HG02885 (cell line): Measurements from ENCODE around the gene GRM7.

Experiments used
- ATAC-seq: cut with Tn5 transposase; IDR thresholded peaks from one replicate; pipeline ENCODE4 v1.9.1; 2021; ENCODE audit warnings: mild to moderate bottlenecking; ENCODE audit not compliant: unreplicated experiment, poor library complexity

Gene GRM7

DNA sequence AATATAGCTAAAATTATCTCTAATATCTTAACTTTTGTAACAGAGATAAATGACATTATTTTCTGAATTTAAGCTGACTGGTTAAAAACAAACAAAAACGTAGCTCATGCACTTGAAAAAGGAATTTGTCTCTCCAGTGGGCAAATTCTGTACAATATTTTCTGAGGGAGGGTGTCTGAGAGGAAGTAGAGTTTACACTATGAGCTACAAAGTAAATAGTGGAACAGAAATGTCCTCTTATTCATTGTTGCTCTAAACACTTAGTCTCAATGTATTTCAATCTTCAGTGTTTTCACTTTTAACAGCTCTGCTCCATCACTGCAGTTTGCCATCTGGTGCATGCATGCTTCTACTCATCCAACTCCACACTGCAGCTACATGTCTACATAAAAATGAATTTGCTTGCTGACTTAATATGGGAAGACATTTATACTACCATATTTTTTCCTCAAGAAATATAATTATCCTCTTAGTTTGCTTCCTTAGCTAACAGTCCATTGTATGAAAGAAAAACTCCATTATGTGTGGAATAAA is 823.3 kb downstream of the GRM7 start:
- ATAC-seq: no peak

DNA sequence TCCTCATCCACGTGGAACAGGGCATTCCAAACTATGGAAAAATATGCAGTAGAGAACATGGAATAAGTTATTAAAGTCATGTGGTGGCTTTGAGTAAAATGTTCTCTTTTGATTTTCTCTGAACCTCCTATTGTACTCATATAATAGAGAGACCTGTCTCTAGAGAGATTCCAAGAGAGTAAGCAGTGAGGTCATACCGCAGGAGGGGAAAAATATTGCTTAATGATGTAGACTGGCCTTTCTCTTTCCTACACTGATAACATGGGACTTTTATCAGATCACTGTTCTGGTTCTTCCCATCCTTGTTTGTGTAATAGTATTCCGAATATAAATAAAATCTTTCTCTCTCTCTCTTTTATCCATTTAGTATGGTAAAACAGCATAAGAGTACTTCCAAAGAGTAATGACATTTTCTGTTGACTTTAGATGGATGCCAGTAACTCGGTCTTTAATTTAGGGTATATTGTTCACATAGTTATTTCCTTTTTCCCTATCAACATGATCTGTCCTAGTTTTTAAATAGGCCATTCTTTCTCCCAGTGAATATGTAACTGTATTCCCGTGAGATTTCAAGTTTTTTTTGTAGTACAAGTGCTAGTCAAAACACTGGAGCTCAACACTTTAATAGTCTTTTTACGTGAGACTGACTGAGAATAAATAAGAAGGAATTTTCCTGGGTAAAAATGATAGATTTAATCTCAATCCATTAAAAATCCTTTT is 826.7 kb downstream of the GRM7 start:
- ATAC-seq: no peak

DNA sequence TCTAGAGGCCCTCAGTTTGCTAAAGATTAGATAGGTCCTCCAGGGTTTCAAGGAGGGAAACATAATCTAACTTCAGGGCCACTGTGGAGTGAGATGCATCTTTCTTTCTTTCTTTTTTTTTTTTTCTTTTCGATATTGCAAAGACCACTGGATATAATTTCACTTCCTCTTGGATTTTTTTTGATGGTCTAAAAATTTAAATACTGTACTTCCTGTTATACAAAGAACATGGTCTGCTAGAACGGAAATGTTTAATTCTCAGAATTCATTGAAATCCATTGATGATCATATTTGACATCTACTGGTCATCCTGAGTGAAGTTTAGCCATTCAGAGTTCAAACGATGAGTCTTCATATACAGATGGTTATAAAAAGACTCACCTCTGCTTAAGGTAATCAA is 832.0 kb downstream of the GRM7 start:
- ATAC-seq: no peak

DNA sequence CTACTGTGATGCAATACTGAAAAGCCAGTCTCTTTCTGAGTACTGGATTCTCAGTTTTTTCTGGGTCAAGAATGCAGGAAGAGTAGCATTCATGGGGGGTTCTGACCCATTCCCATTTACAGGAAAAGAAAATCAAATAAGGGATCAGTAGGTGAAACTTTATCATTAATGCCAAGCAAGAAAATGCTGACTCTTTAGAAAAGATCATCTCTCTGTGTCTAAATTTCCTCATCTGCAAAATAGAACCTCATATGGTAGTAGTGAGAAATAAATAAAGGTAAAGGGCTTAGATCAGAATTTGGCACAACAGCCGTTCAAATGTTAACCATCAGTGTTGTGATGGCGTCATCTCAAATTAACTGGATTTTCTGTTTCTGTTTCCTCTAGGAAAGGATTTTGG is 833.1 kb downstream of the GRM7 start:
- no peak for ATAC-seq

DNA sequence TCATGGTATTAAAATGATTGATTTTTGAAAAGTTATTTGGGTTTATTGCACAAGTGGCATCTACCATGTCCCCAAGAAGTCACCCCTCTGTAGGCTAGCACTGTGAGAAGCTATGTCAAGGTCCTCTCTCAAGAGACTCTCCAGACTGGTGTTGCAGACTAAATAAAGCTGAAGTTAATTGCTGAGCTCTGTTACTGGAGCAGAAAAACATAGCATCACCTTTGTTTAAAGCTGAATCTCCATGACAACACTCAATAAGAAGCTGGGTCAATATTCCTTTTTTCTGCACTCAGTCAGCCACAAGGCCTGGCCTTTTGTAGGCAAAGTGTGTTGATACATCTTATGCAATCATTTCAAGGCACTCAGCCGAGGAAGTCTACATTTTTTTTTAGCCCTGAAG is 834.1 kb downstream of the GRM7 start:
- no peak for ATAC-seq

DNA sequence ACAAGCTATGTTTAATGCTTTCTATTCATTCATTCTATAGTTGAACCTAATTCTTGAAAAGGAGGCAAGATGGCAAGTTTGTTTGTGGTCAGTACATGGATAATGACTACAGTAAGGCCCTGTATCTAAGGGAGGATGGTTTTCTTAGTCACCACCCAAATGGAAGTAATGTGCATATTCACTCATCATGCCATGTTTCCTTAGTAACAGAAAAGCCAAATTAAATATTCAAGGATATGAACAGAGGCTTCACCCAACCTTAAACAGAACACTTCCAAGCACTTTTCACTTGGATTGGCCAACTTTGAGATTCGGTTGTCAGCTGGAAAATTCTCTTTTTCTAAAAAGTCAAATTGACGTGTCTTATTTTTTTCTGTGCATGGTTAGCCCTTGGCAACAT is 835.4 kb downstream of the GRM7 start:
- ATAC-seq: no peak

DNA sequence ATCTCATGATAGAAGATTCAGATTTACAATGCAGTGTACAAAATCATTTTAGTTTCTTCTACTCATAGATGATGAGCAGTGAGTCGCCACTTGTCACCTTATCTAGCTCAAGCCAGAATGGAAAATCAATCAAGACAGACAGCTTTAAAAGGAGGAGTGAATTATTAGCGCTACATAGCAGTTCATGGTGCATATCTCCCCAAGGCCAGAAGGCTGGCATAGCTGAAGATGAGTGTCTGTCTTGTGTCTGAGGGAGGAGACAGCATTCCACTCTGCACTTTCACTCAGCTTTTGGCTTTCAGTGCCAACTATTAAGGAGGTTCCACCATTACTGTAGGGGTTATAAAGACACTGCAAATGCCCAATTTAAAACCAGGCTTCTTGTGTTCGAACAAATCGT is 836.6 kb downstream of the GRM7 start:
- no peak for ATAC-seq

DNA sequence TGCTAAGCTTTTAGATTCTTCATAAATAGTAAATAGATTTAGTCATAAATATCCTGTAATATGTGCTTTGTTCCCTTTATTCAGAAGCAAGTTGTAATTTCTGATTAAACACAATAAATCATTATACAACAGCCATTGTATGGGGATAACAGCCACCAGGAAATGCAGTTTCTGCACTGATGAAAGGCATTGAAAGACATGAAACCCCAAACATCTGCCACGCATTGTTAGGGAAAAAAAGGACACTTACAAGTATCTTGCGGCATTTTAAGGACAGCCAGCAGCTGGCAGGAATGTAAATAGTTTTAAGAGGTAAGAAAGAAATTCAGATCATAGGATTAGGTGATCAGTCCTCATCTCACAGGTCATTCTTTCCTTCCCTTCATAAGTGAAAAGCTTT is 839.6 kb downstream of the GRM7 start:
- ATAC-seq: no peak

DNA sequence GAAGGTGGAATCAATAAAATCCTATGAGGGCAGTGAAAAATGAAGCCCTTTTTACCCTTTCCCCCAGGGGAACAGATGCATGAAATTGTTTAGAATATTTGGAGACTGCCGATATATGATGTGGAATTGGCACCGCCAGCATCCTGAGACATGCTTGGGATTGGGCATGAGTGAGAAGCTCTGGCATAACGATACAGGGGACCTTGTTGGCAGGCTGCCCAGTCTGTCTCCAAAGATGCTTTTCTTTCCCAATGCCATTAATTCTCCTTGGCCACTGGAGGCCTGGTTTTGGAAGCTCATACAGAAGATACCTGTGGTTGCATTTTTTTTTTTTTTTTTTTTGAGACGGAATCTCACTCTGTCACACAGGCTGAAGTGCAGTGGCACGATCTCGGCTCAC is 840.1 kb downstream of the GRM7 start:
- no peak for ATAC-seq

DNA sequence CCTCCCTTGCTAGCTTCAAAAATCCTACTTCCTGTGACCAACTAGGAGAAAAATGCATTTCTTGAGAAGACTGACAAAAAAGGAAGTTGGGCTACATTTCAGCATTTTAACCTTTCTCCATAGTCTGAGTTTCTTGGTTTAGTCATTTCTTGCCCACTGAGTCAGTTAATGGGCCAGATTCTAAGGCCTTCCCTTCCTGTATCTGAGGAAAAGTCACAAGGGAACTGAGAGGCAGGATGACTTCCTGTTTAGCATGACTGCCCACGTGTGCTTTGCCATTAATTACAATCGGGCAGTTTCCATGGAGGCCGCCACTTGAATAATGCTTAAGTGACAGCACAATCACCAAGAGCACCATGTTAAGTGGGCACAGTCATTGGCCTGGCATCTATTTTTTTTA is 846.3 kb downstream of the GRM7 start:
- no peak for ATAC-seq

DNA sequence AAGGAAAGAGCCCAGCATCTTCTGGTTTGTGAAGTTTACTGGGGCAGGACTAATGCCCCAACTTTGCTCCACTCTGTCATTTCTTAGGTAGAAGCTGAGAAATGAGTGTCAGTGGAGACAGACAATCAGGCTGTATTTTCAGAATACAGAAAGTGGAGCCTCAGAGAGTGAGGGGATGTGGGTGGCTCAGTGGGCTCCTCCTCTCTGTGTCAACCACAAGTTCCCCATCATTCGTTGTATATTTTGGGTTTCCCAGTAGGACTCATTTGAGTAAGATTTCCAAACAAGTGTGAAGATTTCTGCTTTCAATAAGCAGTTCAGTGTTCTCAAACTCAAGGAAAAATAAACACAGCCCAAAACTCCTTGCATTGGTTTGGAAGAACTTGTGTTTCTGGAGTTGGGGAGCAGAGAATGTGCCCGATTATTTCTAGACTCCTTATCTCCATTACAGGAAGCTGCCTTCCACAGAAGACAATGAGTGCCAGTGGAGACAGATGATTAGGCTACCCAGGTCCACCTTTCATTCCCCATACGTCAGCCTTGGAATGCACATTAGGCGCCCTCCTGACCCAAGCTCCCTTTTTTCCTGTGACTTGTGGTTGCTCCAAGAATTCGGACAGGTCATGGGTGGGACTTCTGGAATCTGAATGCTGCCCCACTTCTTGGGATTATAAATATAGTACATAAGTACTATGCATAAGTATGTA is 848.6 kb downstream of the GRM7 start:
- ATAC-seq: no peak

DNA sequence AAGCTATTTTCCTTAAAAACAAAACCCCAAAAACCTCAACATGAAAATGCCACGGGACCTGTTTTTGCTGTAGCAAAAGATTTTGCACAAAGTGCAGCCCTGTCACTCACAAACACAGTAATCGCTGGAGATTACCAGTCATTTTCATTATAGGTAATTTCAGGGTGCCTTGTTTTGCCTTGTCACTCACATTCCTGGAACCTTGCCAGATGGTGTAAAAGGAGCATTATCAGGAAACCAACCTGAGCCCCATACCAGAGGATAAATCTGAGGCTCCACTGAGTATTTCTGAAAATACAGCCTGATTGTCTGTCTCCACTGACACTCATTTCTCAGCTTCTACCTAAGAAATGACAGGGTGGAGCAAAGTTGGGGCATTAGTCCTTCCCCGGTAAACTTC is 849.4 kb downstream of the GRM7 start:
- no peak for ATAC-seq

DNA sequence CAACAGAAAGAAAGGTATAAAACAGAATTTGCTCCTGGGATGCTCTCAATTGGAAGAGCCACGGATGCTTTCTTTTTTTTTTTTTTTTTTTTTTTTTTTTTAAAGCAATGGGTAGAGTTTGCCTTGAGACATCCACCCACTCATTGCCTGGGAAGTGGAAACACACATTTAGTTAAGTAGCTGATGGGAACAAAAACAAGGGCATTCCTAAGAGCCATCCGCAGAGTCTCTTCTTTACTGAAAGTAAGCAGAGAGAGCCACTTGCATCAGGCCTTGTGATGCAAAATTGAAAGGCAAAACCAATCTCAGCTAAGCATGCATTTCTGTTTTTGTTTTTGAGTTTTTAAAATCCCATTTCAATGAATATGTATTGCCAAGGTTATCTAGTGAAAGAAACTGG is 852.8 kb downstream of the GRM7 start:
- ATAC-seq: no peak

DNA sequence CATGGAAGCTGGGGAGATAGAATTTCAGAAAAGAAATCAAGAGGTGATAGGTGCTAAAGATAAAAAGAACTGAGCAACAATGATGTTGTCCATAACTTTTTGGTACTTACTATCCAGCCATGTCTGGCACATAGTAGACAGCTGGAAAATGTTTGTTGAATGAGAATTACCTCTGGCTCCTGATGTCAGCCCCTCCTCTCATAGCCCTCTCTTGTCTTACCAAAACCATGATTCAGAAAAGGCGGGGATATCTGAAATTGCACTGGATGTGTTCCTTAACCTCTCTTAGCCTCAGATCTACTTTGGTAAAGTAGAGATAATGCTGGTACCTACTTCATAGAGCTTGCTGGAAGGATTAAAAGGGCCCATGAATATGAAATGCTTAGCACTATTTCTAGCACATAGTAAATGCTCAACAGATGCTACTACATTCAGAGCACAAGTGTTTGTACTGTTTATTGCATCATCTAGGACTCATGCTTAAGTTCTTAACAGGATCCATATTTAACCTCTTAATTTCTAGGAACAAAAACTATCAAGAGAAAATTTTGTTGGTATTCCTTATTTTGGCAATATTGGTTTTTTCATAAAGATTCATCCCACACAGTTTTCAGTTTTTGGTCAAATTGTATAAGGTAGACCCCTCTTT is 859.9 kb downstream of the GRM7 start:
- ATAC-seq: no peak

DNA sequence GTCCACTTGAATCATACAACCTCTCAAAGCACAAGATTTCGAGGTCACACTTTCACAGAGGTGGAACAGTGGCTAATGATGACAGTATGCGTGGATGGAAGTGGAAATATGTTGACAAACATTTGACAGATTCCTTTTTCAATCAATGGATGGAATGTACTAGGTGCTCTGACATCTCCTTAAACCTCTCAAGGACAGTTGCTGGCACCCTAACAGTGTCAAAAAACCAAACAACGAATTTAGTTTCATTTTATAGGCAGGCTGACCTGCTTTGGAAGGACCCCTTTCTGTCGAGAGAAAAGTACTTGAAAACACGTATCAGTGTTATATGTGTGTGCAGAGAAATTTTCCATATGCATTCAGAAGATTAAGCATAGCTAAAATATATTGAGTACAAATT is 861.0 kb downstream of the GRM7 start:
- no peak for ATAC-seq

DNA sequence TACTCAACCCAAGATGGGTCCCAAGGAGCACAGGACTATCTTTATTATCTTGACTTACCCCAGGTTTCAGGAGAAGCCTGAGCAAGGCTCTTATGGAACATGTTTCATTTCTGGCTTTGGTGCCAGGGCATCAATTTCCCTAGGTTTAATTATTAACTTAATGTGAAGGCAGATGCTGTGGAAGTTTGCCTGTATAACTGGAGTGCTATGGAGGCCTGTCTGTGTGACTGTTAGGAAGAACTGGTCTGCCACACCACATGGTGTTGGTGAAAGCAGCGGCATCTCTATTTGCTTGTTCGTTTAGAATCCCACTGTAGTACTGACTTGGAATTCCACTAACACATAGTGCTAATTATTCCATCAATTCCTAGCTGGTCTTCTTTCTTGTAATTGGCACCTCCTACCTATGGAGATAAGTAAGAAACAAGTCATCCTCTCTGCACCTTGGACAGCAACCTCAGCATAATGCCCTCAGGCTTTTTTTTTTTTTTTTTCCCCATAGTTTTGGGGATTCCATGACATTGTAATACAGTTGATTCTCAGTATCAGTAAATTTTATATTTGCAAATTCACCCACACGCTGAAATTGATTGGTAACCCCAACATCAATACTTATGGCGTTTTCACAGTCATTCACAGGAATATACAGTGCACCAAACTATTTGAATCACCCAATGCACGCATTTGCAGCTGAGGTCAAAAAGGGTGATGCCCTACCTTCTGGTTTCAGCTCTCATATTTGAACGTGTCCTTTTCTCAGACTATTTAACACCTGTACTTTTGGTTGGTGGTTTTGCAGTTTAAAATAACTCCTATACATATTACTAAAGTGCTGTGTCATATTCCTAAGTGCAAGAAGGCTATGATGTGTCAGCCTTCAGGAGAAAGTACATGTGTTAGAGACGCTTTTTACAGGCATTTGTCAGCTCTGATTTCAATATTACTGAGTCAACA is 867.9 kb downstream of the GRM7 start:
- no peak for ATAC-seq

DNA sequence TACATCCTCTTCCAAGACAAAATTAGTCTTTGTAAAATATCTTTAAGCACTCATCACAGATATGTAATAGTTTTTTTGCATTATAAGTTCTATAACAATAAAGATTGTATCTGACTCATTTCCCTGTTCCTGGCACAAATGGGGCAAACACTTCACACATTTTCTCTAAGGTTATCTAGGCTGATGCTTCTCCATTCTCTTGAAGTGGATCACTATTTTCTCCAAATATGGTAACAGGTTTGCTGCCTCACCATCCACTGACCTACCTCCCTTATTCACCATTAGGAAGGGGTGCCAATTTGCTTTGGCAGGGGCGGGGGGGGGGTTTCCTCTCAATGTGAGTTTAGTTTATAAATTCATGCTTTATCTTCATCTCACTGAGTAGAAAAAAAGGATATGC is 873.0 kb downstream of the GRM7 start:
- ATAC-seq: no peak

DNA sequence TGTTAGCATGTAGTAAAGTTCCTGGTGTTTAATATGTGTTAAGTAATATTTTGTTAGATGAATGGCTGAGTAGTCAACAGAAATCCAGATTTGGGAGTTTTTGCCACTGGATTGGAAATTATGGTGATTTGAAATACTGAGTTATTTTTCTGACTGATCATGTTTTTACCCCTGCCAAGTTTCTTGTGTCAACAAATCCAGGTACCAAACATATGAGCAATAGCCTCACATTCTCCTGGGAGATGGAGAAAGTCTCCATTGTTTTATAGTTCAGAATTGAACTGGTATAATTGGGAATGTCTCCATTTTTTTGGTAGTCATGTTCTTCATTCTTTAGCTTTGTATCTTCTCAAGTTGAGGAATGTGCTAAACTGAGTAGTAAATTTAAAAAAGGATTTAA is 873.5 kb downstream of the GRM7 start:
- no peak for ATAC-seq

DNA sequence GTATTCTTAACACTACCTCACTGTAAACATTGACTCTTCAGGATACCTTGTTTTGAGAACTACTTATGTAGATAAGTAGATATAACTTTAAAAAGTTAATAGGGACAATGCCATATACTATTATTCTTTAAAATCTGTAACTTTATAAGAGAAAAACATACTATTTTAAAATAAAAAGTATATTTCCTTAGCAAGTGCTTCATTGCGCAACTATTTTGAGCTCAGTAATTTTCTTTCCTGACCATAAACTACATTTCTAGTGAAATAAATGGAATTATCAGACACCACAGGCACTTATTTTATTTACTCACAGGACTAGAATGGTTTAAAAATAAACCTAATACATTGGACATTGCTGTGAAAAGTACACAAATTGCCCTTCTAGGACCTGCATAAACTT is 876.3 kb downstream of the GRM7 start:
- ATAC-seq: no peak

DNA sequence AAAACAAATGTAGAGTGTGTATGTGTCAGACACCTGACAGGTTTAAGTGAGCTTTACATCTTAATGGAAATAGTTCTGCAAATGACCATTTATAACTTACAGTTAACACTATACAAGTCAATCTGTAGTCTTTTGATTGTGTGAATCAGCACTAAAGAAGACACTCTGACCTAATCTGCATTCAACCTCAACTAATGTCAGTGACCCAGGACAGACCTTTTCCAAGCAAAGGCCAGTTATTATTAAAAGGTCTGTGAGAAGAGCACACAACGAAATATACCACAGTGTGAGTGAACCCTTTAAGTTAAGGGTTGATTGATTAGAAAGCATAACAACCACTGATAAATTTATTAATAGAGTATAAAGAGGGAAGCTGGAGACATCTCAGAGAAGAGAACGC is 878.8 kb downstream of the GRM7 start:
- no peak for ATAC-seq
